Vagina (tissue), 2 donors: ENCODE results near the gene UBE3D. TPM values are rescaled to one million over a fixed set of nuclear protein-coding genes. Genes with fewer than 3 reads are reported as not detected.

ENCODE experiments used
- DNase-seq, 2 donors: peaks; one replicate each; pipeline ENCODE4 v3.0.0-alpha.2; 2017; ENCODE audit errors: extremely low spot score in 2 of 2
- H3K27ac ChIP-seq: fragments of 200-600 bp; sonication (generic); one replicate; pipeline ENCODE4 v1.5.1; 2019
- H3K27me3 ChIP-seq: fragments of 200-600 bp; sonication (generic); one replicate; pipeline ENCODE4 v1.5.1; 2019
- H3K36me3 ChIP-seq, 2 donors: fragments of 200-600 bp; sonication (generic); one replicate each; pipeline ENCODE4 v1.5.1; 2017 to 2019
- H3K4me1 ChIP-seq: fragments of 200-600 bp; sonication (generic); one replicate; pipeline ENCODE4 v1.5.1; 2019
- H3K4me3 ChIP-seq, 2 donors: fragments of 200-600 bp; sonication (generic); 1 replicate in 1 of 2; 2 replicates in 1 of 2; pipeline ENCODE4 v1.5.1; 2016 to 2019
- H3K9me3 ChIP-seq: fragments of 200-600 bp; sonication (generic); one replicate; pipeline ENCODE4 v1.5.1; 2019
- POLR2A ChIP-seq, 2 donors: fragments of 450-650 bp; IDR thresholded peaks; one replicate each; pipeline ENCODE4 v1.6.1; 2017; ENCODE audit warnings: antibody characterized with exemption in 2 of 2, mild to moderate bottlenecking in 2 of 2, moderate library complexity in 2 of 2
- POLR2AphosphoS5 ChIP-seq, 2 donors: sonication (generic); formaldehyde crosslinking; IDR thresholded peaks; one replicate each; pipeline ENCODE4 v1.9.0; 2017; ENCODE audit warnings: antibody characterized with exemption in 2 of 2, mild to moderate bottlenecking in 2 of 2, low read depth in 1 of 2; ENCODE audit not compliant: insufficient read depth in 1 of 2
- intact Hi-C: fragments of 100-400 bp; cut with DNase I; formaldehyde crosslinking; loops from one replicate; pipeline ENCODE4 v1.15.1; 2023
- total RNA-seq: library from RNA; depleted of rRNA; stranded (reverse); fragments of >200 nt; gene quantifications from one replicate; pipeline ENCODE4 v1.2.3, GENCODE V29; 2016
- TF ChIP-seq, protein P1 (sequence below), 3 experiments: fragments of 450-650 bp in 2 of 3; fragments of 200-600 bp in 1 of 3; sonication (generic) in 1 of 3; IDR thresholded peaks; one replicate each; pipeline ENCODE4 v1.5.1; 2017 to 2019; ENCODE audit warnings: antibody characterized with exemption in 3 of 3, mild to moderate bottlenecking in 2 of 3, moderate library complexity in 2 of 3

Gene UBE3D
- total RNA-seq, 1 donor from 2014 or later, result 8.3 TPM

GRCh38 chr6:83071023-83071422, 5.4 kb upstream of the UBE3D start:
- no peaks in the 10 kb centered on the region for H3K9me3 ChIP-seq
- DNase-seq, result no peak
- peaks cover 38% of the 10 kb centered on the region for H3K4me1 ChIP-seq
- peak overlapping the region; percentile 10 for H3K27ac ChIP-seq
- no peak overlapping the region for H3K4me3 ChIP-seq
- TF ChIP-seq POLR2A (IDR thresholded peaks at IDR 0.05), result no peak
- no peak for TF ChIP-seq POLR2AphosphoS5 (IDR thresholded peaks at IDR 0.05; ENCODE audit: insufficient read depth in 1 of 2, low read depth in 1 of 2)
- TF ChIP-seq, protein P1, sequence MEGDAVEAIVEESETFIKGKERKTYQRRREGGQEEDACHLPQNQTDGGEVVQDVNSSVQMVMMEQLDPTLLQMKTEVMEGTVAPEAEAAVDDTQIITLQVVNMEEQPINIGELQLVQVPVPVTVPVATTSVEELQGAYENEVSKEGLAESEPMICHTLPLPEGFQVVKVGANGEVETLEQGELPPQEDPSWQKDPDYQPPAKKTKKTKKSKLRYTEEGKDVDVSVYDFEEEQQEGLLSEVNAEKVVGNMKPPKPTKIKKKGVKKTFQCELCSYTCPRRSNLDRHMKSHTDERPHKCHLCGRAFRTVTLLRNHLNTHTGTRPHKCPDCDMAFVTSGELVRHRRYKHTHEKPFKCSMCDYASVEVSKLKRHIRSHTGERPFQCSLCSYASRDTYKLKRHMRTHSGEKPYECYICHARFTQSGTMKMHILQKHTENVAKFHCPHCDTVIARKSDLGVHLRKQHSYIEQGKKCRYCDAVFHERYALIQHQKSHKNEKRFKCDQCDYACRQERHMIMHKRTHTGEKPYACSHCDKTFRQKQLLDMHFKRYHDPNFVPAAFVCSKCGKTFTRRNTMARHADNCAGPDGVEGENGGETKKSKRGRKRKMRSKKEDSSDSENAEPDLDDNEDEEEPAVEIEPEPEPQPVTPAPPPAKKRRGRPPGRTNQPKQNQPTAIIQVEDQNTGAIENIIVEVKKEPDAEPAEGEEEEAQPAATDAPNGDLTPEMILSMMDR (IDR thresholded peaks at IDR 0.05), result no peak
- H3K27me3 ChIP-seq, result no peaks in the 10 kb centered on the region
- intact Hi-C loops, result no loop called here
- H3K36me3 ChIP-seq, result no peaks in the 10 kb centered on the region

DNA sequence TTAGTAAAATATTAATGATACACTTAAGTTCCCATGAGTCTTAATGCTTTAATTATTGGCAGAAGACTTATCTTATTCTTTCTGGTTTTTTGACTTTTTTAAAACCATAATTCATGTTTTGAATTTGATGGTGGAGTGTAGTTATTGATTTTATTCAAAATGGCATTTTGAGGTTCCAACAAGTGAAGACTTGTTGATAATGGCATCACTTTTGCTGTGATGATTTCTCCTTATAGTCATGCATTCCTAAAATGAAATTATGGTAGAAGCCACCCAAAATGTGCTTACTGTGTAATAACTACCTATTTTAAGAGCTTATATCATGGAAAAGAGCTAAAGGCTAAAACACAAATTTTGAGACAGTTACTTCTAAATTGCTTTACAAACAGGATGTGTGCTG, 4.0 kb upstream of the UBE3D start:
- peak overlapping the region; percentile 14 for H3K27ac ChIP-seq
- intact Hi-C loops, result loop anchor here (5.0 kb wide), 1 partner anchor 138 kb away; no protein-coding TSS in a partner anchor
- TF ChIP-seq POLR2A (IDR thresholded peaks at IDR 0.05) (no peak), POLR2AphosphoS5 (IDR thresholded peaks at IDR 0.05; ENCODE audit: insufficient read depth in 1 of 2, low read depth in 1 of 2) (no peak)
- TF ChIP-seq, protein P1 (IDR thresholded peaks at IDR 0.05), result no peak
- no peaks in the 10 kb centered on the region for H3K27me3 ChIP-seq
- H3K36me3 ChIP-seq, result no peaks in the 10 kb centered on the region
- H3K4me3 ChIP-seq, result no peak overlapping the region
- H3K4me1 ChIP-seq, result peaks cover 43% of the 10 kb centered on the region
- no peak for DNase-seq
- H3K9me3 ChIP-seq, result no peaks in the 10 kb centered on the region

- H3K9me3 ChIP-seq, result no peaks in the 10 kb centered on the region
- peaks cover 48% of the 10 kb centered on the region for H3K4me1 ChIP-seq
- H3K4me3 ChIP-seq, result peak overlapping the region; percentile 86 to 90
- no peaks in the 10 kb centered on the region for H3K27me3 ChIP-seq
- TF ChIP-seq POLR2A (IDR thresholded peaks at IDR 0.05) (no peak), POLR2AphosphoS5 (IDR thresholded peaks at IDR 0.05; ENCODE audit: insufficient read depth in 1 of 2, low read depth in 1 of 2) (no peak)
- TF ChIP-seq, protein P1 (IDR thresholded peaks at IDR 0.05), result no peak
- DNase-seq, result no peak
- peak overlapping the region; percentile 90 for H3K27ac ChIP-seq
- intact Hi-C loops, result loop anchor here (5.0 kb wide), 1 partner anchor 139 kb away; no protein-coding TSS in a partner anchor
- H3K36me3 ChIP-seq, result no peaks in the 10 kb centered on the region
Measured at GRCh38 chr6:83068616-83069015, 3.0 kb upstream of the UBE3D start.

DNA sequence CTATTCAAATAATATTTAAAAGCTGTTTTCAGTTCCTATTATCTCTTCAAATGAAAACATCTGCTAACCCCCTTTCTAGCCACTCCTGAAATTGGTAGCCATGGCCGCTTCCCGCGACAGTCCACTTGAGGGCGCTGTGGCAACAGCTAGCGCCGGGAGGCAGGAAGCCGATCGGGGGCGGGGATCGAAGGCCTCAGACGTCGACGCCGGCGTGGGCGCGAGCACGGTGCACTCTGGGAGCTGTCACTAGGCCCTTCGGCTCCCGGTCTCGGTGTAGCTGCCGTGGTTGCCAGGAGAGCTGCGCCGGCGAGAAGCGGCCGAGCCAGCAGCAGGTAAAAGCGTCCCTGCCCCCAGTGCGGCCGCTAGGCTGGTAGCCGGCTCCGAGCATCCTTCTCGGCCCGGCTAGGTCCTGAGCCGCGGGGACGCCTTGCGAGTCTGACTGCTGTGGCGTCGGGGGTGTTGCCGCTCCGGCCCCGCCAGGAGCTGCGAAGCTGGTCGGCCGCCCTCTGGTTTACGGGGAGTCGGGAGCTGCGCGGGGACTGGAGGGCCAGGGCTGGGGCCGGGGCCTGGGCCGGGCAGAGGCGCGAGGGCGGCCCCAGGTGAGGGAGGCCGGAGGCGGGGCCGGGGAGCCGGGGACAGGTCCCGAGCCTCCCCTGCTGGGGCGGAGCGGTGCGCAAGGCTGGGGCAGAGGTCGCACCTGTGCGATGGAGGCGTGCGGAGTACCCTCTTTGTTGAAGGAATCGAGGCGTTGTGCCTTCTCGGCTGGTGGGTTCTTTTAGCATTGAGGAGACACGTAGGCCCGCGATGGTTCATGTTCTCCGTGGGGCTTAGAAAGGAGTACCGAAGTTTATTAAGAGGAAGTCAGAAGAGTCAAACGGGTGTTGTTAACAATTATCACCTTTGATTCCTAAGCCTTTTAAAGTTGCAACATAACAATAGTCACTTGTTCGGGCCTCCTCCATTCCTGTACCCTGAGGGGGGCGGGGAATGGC, 2.1 kb upstream of the UBE3D start, which contains the start of gene DOP1A:
DOP1A (plus strand) TSS at position 224 of the 992 bp plus-strand sequence. CDS start 29,307 bp downstream, outside the sequence.
- peak in 1 of 2 donors; percentile 91 for DNase-seq
- no peaks in the 10 kb centered on the region for H3K27me3 ChIP-seq
- H3K27ac ChIP-seq, result peak within 1 kb of the TSS; percentile 90
- peaks cover 45% of the 10 kb centered on the region for H3K4me1 ChIP-seq
- peak within 1 kb of the TSS; percentile 86 to 90 for H3K4me3 ChIP-seq
- no peaks in the 10 kb centered on the region for H3K9me3 ChIP-seq
- intact Hi-C loops, result loop anchor here (5.0 kb wide), 1 partner anchor 140 kb away; no protein-coding TSS in a partner anchor
- peak; percentile 82 to 87 for TF ChIP-seq POLR2AphosphoS5 (IDR thresholded peaks at IDR 0.05; ENCODE audit: insufficient read depth in 1 of 2, low read depth in 1 of 2)
- TF ChIP-seq, protein P1 (IDR thresholded peaks at IDR 0.05), result peak; percentile 79 to 98 (median 91)
- peak in 1 of 2 donors; percentile 37 for TF ChIP-seq POLR2A (IDR thresholded peaks at IDR 0.05)
- no peaks in the 10 kb centered on the region for H3K36me3 ChIP-seq
